Natural killer cell (primary cell): ENCODE data around the gene SYCP2. TPM values are rescaled to one million over a fixed set of nuclear protein-coding genes. Genes with fewer than 3 reads are reported as not detected.

ENCODE experiments used
- ATAC-seq, 3 donors: fragments of 150-1000 bp in 2 of 3; fragments of 200-7000 bp in 1 of 3; cut with Tn5 transposase; 1 replicate in 1 of 3; 2 replicates in 2 of 3; pipeline ENCODE4 v1.10.0; 2021; ENCODE audit warnings: mild to moderate bottlenecking in 2 of 3, moderate library complexity in 2 of 3
- DNase-seq, 2 donors: peaks; one replicate each; pipeline versions ENCODE4 v3.0.0 to v3.0.0-alpha.2; 2013 to 2021; ENCODE audit warnings: mixed read lengths in 1 of 2
- H3K27ac ChIP-seq: one replicate; pipeline ENCODE4 v1.5.1; 2013; ENCODE audit warnings: mild to moderate bottlenecking, low read length
- H3K27me3 ChIP-seq: one replicate; pipeline ENCODE4 v1.6.1; 2013; ENCODE audit warnings: low read length; ENCODE audit not compliant: control insufficient read depth, insufficient read depth
- H3K36me3 ChIP-seq: one replicate; pipeline ENCODE4 v1.6.1; 2013; ENCODE audit warnings: low read length; ENCODE audit not compliant: control insufficient read depth, insufficient read depth
- H3K4me1 ChIP-seq: one replicate; pipeline ENCODE4 v1.6.1; 2013; ENCODE audit warnings: low read length; ENCODE audit not compliant: control insufficient read depth, insufficient read depth
- H3K4me3 ChIP-seq: one replicate; pipeline ENCODE4 v1.5.1; 2013; ENCODE audit warnings: low read length
- H3K9me3 ChIP-seq: one replicate; pipeline ENCODE4 v1.6.1; 2013; ENCODE audit warnings: low read length; ENCODE audit not compliant: control insufficient read depth, insufficient read depth
- H3K27ac Mint-ChIP-seq, 2 donors: one replicate each; pipeline ENCODE4 v1.8.0; 2022; ENCODE audit warnings: mild to moderate bottlenecking in 2 of 2, mixed read lengths in 2 of 2, moderate library complexity in 1 of 2
- H3K27me3 Mint-ChIP-seq, 2 donors: one replicate each; pipeline ENCODE4 v1.8.0; 2022; ENCODE audit warnings: low read depth in 2 of 2, mixed read lengths in 2 of 2
- H3K36me3 Mint-ChIP-seq: one replicate; pipeline ENCODE4 v1.8.0; 2022; ENCODE audit warnings: mixed read lengths
- H3K4me1 Mint-ChIP-seq, 2 donors: one replicate each; pipeline ENCODE4 v1.8.0; 2022; ENCODE audit warnings: mixed read lengths in 2 of 2
- H3K4me3 Mint-ChIP-seq: one replicate; pipeline ENCODE4 v1.8.0; 2022; ENCODE audit warnings: mild to moderate bottlenecking, moderate library complexity, mixed read lengths
- H3K9me3 Mint-ChIP-seq, 2 donors: one replicate each; pipeline ENCODE4 v1.8.0; 2022; ENCODE audit warnings: mixed read lengths in 2 of 2
- WGBS: methylation state at CpG from one replicate; pipeline ENCODE4 v1.1.7; 2013; ENCODE audit warnings: missing lambda C conversion rate; ENCODE audit not compliant: insufficient coverage; 5-methylcytosine and 5-hydroxymethylcytosine counted together
- intact Hi-C: fragments of 100-400 bp; cut with micrococcal nuclease; formaldehyde crosslinking; loops from one replicate; pipeline ENCODE4 v1.14.2; 2022
- total RNA-seq, 4 donors: library from RNA; stranded (reverse); fragments of 120-200 nt in 1 of 4; gene quantifications; one replicate each; pipeline versions ENCODE4 v1.2.3 to v1.2.4, GENCODE V29; 2013 to 2022
- TF ChIP-seq, protein P1 (sequence below): fragments of 200-600 bp; IDR thresholded peaks from one replicate; pipeline ENCODE4 v1.8.0; 2022; ENCODE audit warnings: antibody characterized with exemption

SYCP2 gene
- total RNA-seq, 3 donors from 2014 or later (not counting 1 experiment from before 2014, with no cell fraction given), result 5.9 to 8.6 (median 7.0) TPM

DNA sequence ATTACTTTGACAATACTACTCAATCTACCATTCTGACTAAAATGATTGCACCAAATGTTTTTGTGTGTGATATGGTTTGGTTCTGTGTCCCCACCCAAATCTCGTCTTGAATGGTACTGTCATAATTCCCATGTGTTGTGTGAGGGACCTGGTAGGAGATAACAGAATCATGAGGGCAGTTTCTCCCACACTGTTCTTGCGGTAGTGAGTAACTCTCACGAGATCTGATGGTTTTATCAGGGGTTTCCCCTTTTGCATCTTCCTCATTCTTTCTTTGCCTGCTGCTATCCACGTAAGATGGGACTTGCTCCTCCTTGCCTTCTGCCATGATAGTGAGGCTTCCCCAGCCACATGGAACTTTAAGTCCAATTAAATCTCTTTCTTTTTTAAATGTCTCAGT is 20.8 kb downstream of the SYCP2 start:
- ATAC-seq (no peak), DNase-seq (no peak)
- Mint-ChIP-seq H3K4me3 (no peak overlapping the region), H3K36me3 (no peaks in the 10 kb centered on the region), H3K4me1 (no peaks in the 10 kb centered on the region), H3K9me3 (no peaks in the 10 kb centered on the region), H3K27ac (no peak overlapping the region), H3K27me3 (peaks cover 0 to 3% of the 10 kb centered on the region in 2 donors)
- 51% methylated on average over 4 of the region's 4 CpGs for WGBS
- no peak overlapping the region for H3K27ac ChIP-seq
- no peaks in the 10 kb centered on the region for H3K36me3 ChIP-seq
- no peaks in the 10 kb centered on the region for H3K4me1 ChIP-seq
- intact Hi-C loops, result no loop called here
- no peaks in the 10 kb centered on the region for H3K9me3 ChIP-seq
- H3K27me3 ChIP-seq, result no peaks in the 10 kb centered on the region
- no peak overlapping the region for H3K4me3 ChIP-seq
- TF ChIP-seq, protein P1, sequence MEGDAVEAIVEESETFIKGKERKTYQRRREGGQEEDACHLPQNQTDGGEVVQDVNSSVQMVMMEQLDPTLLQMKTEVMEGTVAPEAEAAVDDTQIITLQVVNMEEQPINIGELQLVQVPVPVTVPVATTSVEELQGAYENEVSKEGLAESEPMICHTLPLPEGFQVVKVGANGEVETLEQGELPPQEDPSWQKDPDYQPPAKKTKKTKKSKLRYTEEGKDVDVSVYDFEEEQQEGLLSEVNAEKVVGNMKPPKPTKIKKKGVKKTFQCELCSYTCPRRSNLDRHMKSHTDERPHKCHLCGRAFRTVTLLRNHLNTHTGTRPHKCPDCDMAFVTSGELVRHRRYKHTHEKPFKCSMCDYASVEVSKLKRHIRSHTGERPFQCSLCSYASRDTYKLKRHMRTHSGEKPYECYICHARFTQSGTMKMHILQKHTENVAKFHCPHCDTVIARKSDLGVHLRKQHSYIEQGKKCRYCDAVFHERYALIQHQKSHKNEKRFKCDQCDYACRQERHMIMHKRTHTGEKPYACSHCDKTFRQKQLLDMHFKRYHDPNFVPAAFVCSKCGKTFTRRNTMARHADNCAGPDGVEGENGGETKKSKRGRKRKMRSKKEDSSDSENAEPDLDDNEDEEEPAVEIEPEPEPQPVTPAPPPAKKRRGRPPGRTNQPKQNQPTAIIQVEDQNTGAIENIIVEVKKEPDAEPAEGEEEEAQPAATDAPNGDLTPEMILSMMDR, result no peak

DNA sequence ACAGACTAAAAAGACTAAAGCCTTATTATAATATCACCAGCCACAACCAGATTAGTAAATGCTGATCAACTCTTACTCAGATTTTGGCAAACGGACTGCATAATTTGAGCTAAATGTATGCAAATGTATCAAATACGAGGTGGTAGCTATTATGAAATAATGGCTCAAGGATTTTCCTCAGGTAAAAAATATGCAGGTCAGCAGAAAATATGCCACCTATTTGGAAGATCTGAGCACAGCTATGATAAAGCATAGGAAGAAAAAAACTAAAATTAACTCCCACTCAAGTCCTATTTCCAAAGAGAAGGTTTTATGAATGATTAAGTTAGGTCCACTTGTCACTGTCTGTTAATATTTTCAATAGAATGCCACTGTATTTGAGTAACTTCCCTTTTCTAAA is 22.4 kb downstream of the SYCP2 start:
- H3K4me3 ChIP-seq, result no peak overlapping the region
- no peaks in the 10 kb centered on the region for H3K36me3 ChIP-seq
- no peak overlapping the region for H3K27ac ChIP-seq
- TF ChIP-seq, protein P1, result no peak
- DNase-seq, result no peak
- Mint-ChIP-seq H3K9me3 (no peaks in the 10 kb centered on the region), H3K4me3 (no peak overlapping the region), H3K27ac (no peak overlapping the region), H3K4me1 (no peaks in the 10 kb centered on the region), H3K27me3 (peaks cover 0 to 3% of the 10 kb centered on the region in 2 donors), H3K36me3 (no peaks in the 10 kb centered on the region)
- 96% methylated on average over 2 of the region's 2 CpGs for WGBS
- H3K27me3 ChIP-seq, result no peaks in the 10 kb centered on the region
- no peaks in the 10 kb centered on the region for H3K4me1 ChIP-seq
- intact Hi-C loops, result no loop called here
- ATAC-seq, result no peak
- H3K9me3 ChIP-seq, result no peaks in the 10 kb centered on the region

DNA sequence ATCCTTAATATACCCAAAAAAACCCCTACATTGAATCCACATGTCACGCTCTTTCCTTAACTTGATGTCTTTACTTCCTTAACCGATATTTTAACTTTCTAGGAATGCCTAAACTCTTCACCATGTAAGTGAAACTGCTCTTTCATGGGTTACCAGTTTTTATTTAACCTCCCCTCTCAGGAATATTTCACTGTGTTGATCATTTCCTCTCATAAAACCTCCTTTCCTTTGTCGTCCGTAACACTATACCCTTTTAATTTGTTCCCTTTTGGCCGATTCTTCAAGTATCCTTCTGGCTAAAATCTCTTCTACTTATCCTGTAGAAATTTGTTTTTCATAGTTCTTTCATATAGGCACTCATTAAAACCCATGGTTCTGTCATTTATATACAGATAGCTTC is 24.6 kb downstream of the SYCP2 start:
- no peak overlapping the region for H3K4me3 Mint-ChIP-seq

DNA sequence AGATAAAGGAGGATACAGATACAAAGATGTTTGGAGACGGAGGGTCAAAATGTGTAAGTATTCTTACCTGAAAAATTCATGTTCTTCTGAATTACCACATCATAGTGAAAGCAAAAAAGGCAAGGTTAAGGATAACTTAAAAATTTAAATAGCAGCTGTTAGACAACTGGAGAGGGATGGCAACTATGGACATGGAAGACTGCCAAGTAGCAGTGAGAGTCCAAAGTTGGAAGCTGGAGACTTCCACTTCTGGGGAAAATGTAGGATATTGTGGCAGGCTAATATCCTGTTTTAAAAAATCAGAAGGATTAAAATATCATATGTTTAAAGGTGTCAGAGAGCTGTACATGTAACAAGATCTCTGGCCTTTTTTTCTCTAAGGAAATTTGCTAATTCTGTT is 29.8 kb downstream of the SYCP2 start:
- H3K27me3 ChIP-seq, result no peaks in the 10 kb centered on the region
- WGBS, result no CpG with 5 or more reads among the region's 1 CpG
- no peak overlapping the region for H3K4me3 ChIP-seq
- no peaks in the 10 kb centered on the region for H3K9me3 Mint-ChIP-seq
- TF ChIP-seq, protein P1, result no peak
- H3K9me3 ChIP-seq, result no peaks in the 10 kb centered on the region
- H3K4me3 Mint-ChIP-seq, result no peak overlapping the region
- H3K36me3 ChIP-seq, result no peaks in the 10 kb centered on the region
- no peak overlapping the region for H3K27ac Mint-ChIP-seq
- no peak overlapping the region for H3K27ac ChIP-seq
- DNase-seq (no peak), ATAC-seq (no peak)
- H3K4me1 ChIP-seq, result no peaks in the 10 kb centered on the region
- intact Hi-C loops, result no loop called here
- H3K36me3 Mint-ChIP-seq, result no peaks in the 10 kb centered on the region
- no peaks in the 10 kb centered on the region for H3K27me3 Mint-ChIP-seq
- H3K4me1 Mint-ChIP-seq, result no peaks in the 10 kb centered on the region

More for the DNA sequence above, 24.6 kb downstream of the SYCP2 start:
- no peaks in the 10 kb centered on the region for H3K4me1 Mint-ChIP-seq
- ATAC-seq (no peak), DNase-seq (no peak)
- H3K9me3 ChIP-seq, result no peaks in the 10 kb centered on the region
- H3K27me3 Mint-ChIP-seq, result peaks cover 0 to 3% of the 10 kb centered on the region in 2 donors
- H3K36me3 Mint-ChIP-seq, result no peaks in the 10 kb centered on the region
- TF ChIP-seq, protein P1, result no peak
- no peaks in the 10 kb centered on the region for H3K36me3 ChIP-seq
- H3K27ac Mint-ChIP-seq, result no peak overlapping the region
- no peak overlapping the region for H3K27ac ChIP-seq
- no peak overlapping the region for H3K4me3 ChIP-seq
- intact Hi-C loops, result no loop called here
- no peaks in the 10 kb centered on the region for H3K4me1 ChIP-seq
- H3K9me3 Mint-ChIP-seq, result no peaks in the 10 kb centered on the region
- H3K27me3 ChIP-seq, result no peaks in the 10 kb centered on the region
- WGBS, result 97% methylated on average over 5 of the region's 5 CpGs
